ENCODE measurements around the gene ISL1. TPM values are rescaled to one million over a fixed set of nuclear protein-coding genes. Genes with fewer than 3 reads are reported as not detected.

ISL1 gene
- total RNA-seq, 1 experiment from 2014 or later = not detected

GRCh38 chr5:51411921-51412325, 28.7 kb downstream of the ISL1 start:
- no peak for DNase-seq
- Histone ChIP-seq H3K27me3 (ENCODE audit: insufficient read depth, low read depth) (no peaks in the 10 kb centered on the region), H3K79me2 (ENCODE audit: low read depth) (no peaks in the 10 kb centered on the region), H3K9me2 (ENCODE audit: insufficient read depth) (no peaks in the 10 kb centered on the region), H3K27ac (no peak overlapping the region), H4K20me1 (ENCODE audit: insufficient read depth) (no peaks in the 10 kb centered on the region), H3K4me2 (no peak overlapping the region), H3K4me3 (no peak overlapping the region), H3F3A (ENCODE audit: insufficient read depth, low read depth) (no peaks in the 10 kb centered on the region), H2AFZ (no peak overlapping the region), H3K36me3 (ENCODE audit: low read depth) (no peaks in the 10 kb centered on the region), H3K9me3 (ENCODE audit: insufficient read depth, low read depth) (no peaks in the 10 kb centered on the region), H3K4me1 (replicated peaks; ENCODE audit: insufficient read depth) (no peaks in the 10 kb centered on the region)
- no TSS peak for BruUV-seq (replicated peaks)
- no peak for TF ChIP-seq CTCF (conservative IDR thresholded peaks at IDR 0.05)
- TF ChIP-seq EZH2 (IDR thresholded peaks at IDR 0.05; ENCODE audit: low read depth) = no peak
- intact Hi-C loops (cut with micrococcal nuclease; ENCODE audit: unreplicated experiment) = no loop called here
- ChIA-PET CTCF (interaction anchor here (0.7 kb wide), 1 partner anchor 449 kb away, joined by 9 read pairs; no protein-coding TSS in a partner anchor), POLR2A (ENCODE audit: unreplicated experiment) (no interaction called here)

DNA sequence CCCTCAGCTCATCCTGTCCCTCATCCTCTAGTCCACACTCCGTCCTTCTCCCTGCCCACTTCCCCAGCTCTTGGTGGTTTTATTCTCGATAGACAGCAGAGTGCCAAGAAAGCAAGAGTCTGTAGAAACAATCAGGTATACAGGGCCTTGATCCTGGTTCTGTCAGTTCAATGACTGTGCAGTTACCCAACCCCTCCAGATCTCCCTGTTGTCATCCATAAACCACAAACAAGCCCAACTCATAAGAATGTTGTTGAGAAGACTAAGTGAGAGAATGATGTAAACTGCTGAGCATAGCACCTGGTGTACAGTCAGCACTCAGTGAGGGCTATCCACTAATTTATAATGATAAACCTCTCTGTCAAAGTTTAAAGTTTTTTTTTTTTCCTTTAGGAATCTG, 31.3 kb downstream of the ISL1 start:
- Histone ChIP-seq H3K27ac (no peak overlapping the region), H3K79me2 (ENCODE audit: low read depth) (no peaks in the 10 kb centered on the region), H4K20me1 (ENCODE audit: insufficient read depth) (no peaks in the 10 kb centered on the region), H3K9me3 (ENCODE audit: insufficient read depth, low read depth) (no peaks in the 10 kb centered on the region), H3K4me1 (replicated peaks; ENCODE audit: insufficient read depth) (no peaks in the 10 kb centered on the region), H3K4me3 (no peak overlapping the region), H2AFZ (no peak overlapping the region), H3K27me3 (ENCODE audit: insufficient read depth, low read depth) (no peaks in the 10 kb centered on the region), H3K4me2 (no peak overlapping the region), H3K9me2 (ENCODE audit: insufficient read depth) (no peaks in the 10 kb centered on the region), H3K36me3 (ENCODE audit: low read depth) (no peaks in the 10 kb centered on the region), H3F3A (ENCODE audit: insufficient read depth, low read depth) (no peaks in the 10 kb centered on the region)
- ChIA-PET POLR2A (ENCODE audit: unreplicated experiment) (interaction anchor here (0.6 kb wide), 1 partner anchor 265 kb away, joined by 4 read pairs; no protein-coding TSS in a partner anchor), CTCF (interaction anchor here (0.6 kb wide), 2 partner anchors 16 to 1240 kb away, joined by 3 read pairs; no protein-coding TSS in a partner anchor)
- TF ChIP-seq CTCF (conservative IDR thresholded peaks at IDR 0.05) = no peak
- no peak for TF ChIP-seq EZH2 (IDR thresholded peaks at IDR 0.05; ENCODE audit: low read depth)
- intact Hi-C loops (cut with micrococcal nuclease; ENCODE audit: unreplicated experiment) = no loop called here
- DNase-seq = no peak
- BruUV-seq (replicated peaks) = no TSS peak

DNA sequence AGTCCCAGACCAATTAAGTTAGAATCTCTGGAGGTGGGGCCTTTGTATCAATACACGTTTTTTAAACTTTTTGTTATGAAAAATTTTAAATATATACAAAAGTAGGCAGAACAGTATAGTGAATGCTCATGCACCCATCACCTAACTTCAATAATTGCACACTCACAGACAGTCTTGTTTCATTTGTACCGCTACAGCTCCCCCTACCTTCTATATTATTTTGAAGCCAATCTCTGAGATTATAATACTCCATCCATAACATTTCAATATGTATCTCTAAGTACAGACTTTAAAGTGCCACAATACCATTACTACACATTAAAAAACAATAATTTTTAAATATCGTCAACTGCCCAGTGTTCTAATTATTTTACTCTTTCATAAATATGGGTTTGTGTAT, 32.9 kb downstream of the ISL1 start:
- H3F3A ChIP-seq (ENCODE audit: insufficient read depth, low read depth) = no peaks in the 10 kb centered on the region
- H3K27me3 ChIP-seq (ENCODE audit: insufficient read depth, low read depth) = no peaks in the 10 kb centered on the region
- no peaks in the 10 kb centered on the region for H3K79me2 ChIP-seq (ENCODE audit: low read depth)
- POLR2A ChIA-PET (ENCODE audit: unreplicated experiment) = no interaction called here
- TF ChIP-seq CTCF (conservative IDR thresholded peaks at IDR 0.05) (no peak), EZH2 (IDR thresholded peaks at IDR 0.05; ENCODE audit: low read depth) (no peak)
- DNase-seq = no peak
- H3K27ac ChIP-seq = no peak overlapping the region
- no peaks in the 10 kb centered on the region for H4K20me1 ChIP-seq (ENCODE audit: insufficient read depth)
- H3K36me3 ChIP-seq (ENCODE audit: low read depth) = no peaks in the 10 kb centered on the region
- H2AFZ ChIP-seq = no peak overlapping the region
- intact Hi-C loops (cut with micrococcal nuclease; ENCODE audit: unreplicated experiment) = no loop called here
- H3K9me2 ChIP-seq (ENCODE audit: insufficient read depth) = no peaks in the 10 kb centered on the region
- H3K4me1 ChIP-seq (replicated peaks; ENCODE audit: insufficient read depth) = no peaks in the 10 kb centered on the region
- BruUV-seq (replicated peaks) = no TSS peak
- H3K4me3 ChIP-seq = no peak overlapping the region
- H3K9me3 ChIP-seq (ENCODE audit: insufficient read depth, low read depth) = no peaks in the 10 kb centered on the region
- CTCF ChIA-PET = no interaction called here
- no peak overlapping the region for H3K4me2 ChIP-seq
